CD4-positive, alpha-beta T cell treated with Interferon alpha-2 for 1 hour (primary cell): ENCODE data around the gene MSMO1.
"Not testable (repeated sequence)": the region's sequence is repeated elsewhere in the genome, so short reads cannot be mapped to it uniquely, and the experiment has no call there.

ENCODE experiments used
- DNase-seq, 2 donors: peaks; one replicate each; pipeline ENCODE4 v3.0.0-alpha.2; 2020 to 2022

MSMO1 gene

GRCh38 chr4:165325732-165326512 is 1.5 kb upstream of the MSMO1 start:
- no peak for DNase-seq

GRCh38 chr4:165326831-165327210 is 648 bp upstream of the MSMO1 start:
- DNase-seq, result peak in 1 of 2 donors; percentile 7

- DNase-seq, result no peak
Observed at GRCh38 chr4:165328101-165328425, 594 bp downstream of the MSMO1 start.

GRCh38 chr4:165328708-165329107 is 1.2 kb downstream of the MSMO1 start:
- no peak for DNase-seq

- DNase-seq, result no peak
Observed at GRCh38 chr4:165330071-165330470, 2.6 kb downstream of the MSMO1 start.

GRCh38 chr4:165330666-165331065 is 3.2 kb downstream of the MSMO1 start:
- DNase-seq, result no peak

- no peak for DNase-seq
Observed at GRCh38 chr4:165331359-165331758, 3.9 kb downstream of the MSMO1 start.

GRCh38 chr4:165331823-165332222 is 4.4 kb downstream of the MSMO1 start:
- DNase-seq, result no peak

GRCh38 chr4:165332502-165332901 is 5.0 kb downstream of the MSMO1 start:
- no peak for DNase-seq

- DNase-seq, result no peak
Observed at GRCh38 chr4:165335163-165335703, 7.8 kb downstream of the MSMO1 start.

- no peak for DNase-seq
Observed at GRCh38 chr4:165336743-165337142, 9.3 kb downstream of the MSMO1 start.

- DNase-seq, result not testable (repeated sequence)
Observed at GRCh38 chr4:165342340-165342739, 14.9 kb downstream of the MSMO1 start.

GRCh38 chr4:165343353-165344191 is 16.1 kb downstream of the MSMO1 start:
- peak in 1 of 2 donors; percentile 32 for DNase-seq

GRCh38 chr4:165345666-165346417 is 18.4 kb downstream of the MSMO1 start:
- DNase-seq, result no peak

- DNase-seq, result no peak
Observed at GRCh38 chr4:165347647-165348569, 20.4 kb downstream of the MSMO1 start.

GRCh38 chr4:165351359-165352130 is 24.1 kb downstream of the MSMO1 start:
- DNase-seq, result no peak

GRCh38 chr4:165355900-165356300 is 28.4 kb downstream of the MSMO1 start:
- peak in 1 of 2 donors; percentile 8 for DNase-seq

- no peak for DNase-seq
Observed at GRCh38 chr4:165359506-165359905, 32.0 kb downstream of the MSMO1 start.

- DNase-seq, result no peak
Observed at GRCh38 chr4:165360041-165360695, 32.7 kb downstream of the MSMO1 start.

GRCh38 chr4:165360985-165361670 is 33.7 kb downstream of the MSMO1 start:
- DNase-seq, result no peak
